H9 (cell line): ENCODE measurements around the gene C3orf70. TPM values are rescaled to one million over a fixed set of nuclear protein-coding genes. Genes with fewer than 3 reads are reported as not detected.
A peak's percentile ranks its signal among the peaks of the same experiment; 100 is the strongest.

ENCODE experiments used
- DNase-seq: peaks from one replicate; pipeline ENCODE4 v3.0.0-alpha.2; 2017
- H2AFZ ChIP-seq: one replicate; pipeline ENCODE4 v1.6.1; 2013; ENCODE audit warnings: mild to moderate bottlenecking, low read length, control low read depth, moderate library complexity
- H2AK5ac ChIP-seq: 2 replicates; pipeline ENCODE4 v1.6.1; 2013; ENCODE audit warnings: low read length, control low read depth, mixed read lengths; ENCODE audit not compliant: insufficient read length
- H2BK120ac ChIP-seq: one replicate; pipeline ENCODE4 v1.6.1; 2013; ENCODE audit warnings: low read depth, mild to moderate bottlenecking, low read length, control low read depth, inconsistent platforms; ENCODE audit not compliant: poor library complexity, severe bottlenecking
- H2BK12ac ChIP-seq: 2 replicates; pipeline ENCODE4 v1.6.1; 2013; ENCODE audit warnings: low read length, control low read depth, mixed read lengths, low read depth; ENCODE audit not compliant: insufficient read length
- H2BK15ac ChIP-seq: 2 replicates; pipeline ENCODE4 v1.6.1; 2013; ENCODE audit warnings: low read depth, low read length, control low read depth
- H2BK20ac ChIP-seq: one replicate; pipeline ENCODE4 v1.6.1; 2013; ENCODE audit warnings: low read depth, mild to moderate bottlenecking, low read length, control low read depth, inconsistent platforms; ENCODE audit not compliant: poor library complexity, severe bottlenecking
- H2BK5ac ChIP-seq: 2 replicates; pipeline ENCODE4 v1.6.1; 2013; ENCODE audit warnings: low read length, control low read depth, mixed read lengths; ENCODE audit not compliant: insufficient read length
- H3K14ac ChIP-seq: 2 replicates; pipeline ENCODE4 v1.6.1; 2013; ENCODE audit warnings: low read length, control low read depth; ENCODE audit not compliant: insufficient read depth
- H3K18ac ChIP-seq: 2 replicates; pipeline ENCODE4 v1.6.1; 2013; ENCODE audit warnings: low read depth, mild to moderate bottlenecking, mixed read lengths, low read length, control low read depth; ENCODE audit not compliant: insufficient read length
- H3K23ac ChIP-seq: 2 replicates; pipeline ENCODE4 v1.6.1; 2013; ENCODE audit warnings: low read length, control low read depth, mixed read lengths, low read depth; ENCODE audit not compliant: insufficient read length
- H3K23me2 ChIP-seq: 2 replicates; pipeline ENCODE4 v1.6.1; 2013; ENCODE audit warnings: low read depth, mild to moderate bottlenecking, mixed read lengths, low read length, control low read depth; ENCODE audit not compliant: insufficient read length, poor library complexity, severe bottlenecking
- H3K27ac ChIP-seq: 2 replicates; pipeline ENCODE4 v1.5.1; 2013; ENCODE audit warnings: low read length, control low read depth, mixed read lengths, low read depth; ENCODE audit not compliant: insufficient read length
- H3K27me3 ChIP-seq: 2 replicates; pipeline ENCODE4 v1.6.1; 2013; ENCODE audit warnings: low read length, control low read depth, inconsistent platforms; ENCODE audit not compliant: insufficient read depth
- H3K4ac ChIP-seq: 2 replicates; pipeline ENCODE4 v1.6.1; 2013; ENCODE audit warnings: low read depth, mild to moderate bottlenecking, control low read depth, inconsistent platforms, low read length, moderate library complexity
- H3K4me1 ChIP-seq: 2 replicates; pipeline ENCODE4 v1.6.1; 2013; ENCODE audit warnings: low read length, control low read depth, inconsistent platforms; ENCODE audit not compliant: insufficient read depth
- H3K4me2 ChIP-seq: 2 replicates; pipeline ENCODE4 v1.6.1; 2013; ENCODE audit warnings: low read length, control low read depth, mixed read lengths; ENCODE audit not compliant: insufficient read length, insufficient read depth
- H3K56ac ChIP-seq: 2 replicates; pipeline ENCODE4 v1.6.1; 2013; ENCODE audit warnings: low read depth, mild to moderate bottlenecking, mixed read lengths, low read length, control low read depth; ENCODE audit not compliant: insufficient read length
- H3K79me1 ChIP-seq: 2 replicates; pipeline ENCODE4 v1.6.1; 2013; ENCODE audit warnings: low read depth, mild to moderate bottlenecking, moderate library complexity, low read length, control low read depth, inconsistent platforms; ENCODE audit not compliant: insufficient read depth, poor library complexity, severe bottlenecking
- H3K79me2 ChIP-seq: 2 replicates; pipeline ENCODE4 v1.6.1; 2013; ENCODE audit warnings: low read length, control low read depth, inconsistent platforms; ENCODE audit not compliant: insufficient read depth
- H3K9ac ChIP-seq: 2 replicates; pipeline ENCODE4 v1.6.1; 2013; ENCODE audit warnings: low read length, control low read depth, mixed read lengths; ENCODE audit not compliant: insufficient read length; ENCODE audit errors: extremely low read depth
- H3K9me3 ChIP-seq: one replicate; pipeline ENCODE4 v1.6.1; 2013; ENCODE audit warnings: low read depth, low read length, inconsistent platforms; ENCODE audit not compliant: control insufficient read depth
- H3T11ph ChIP-seq: one replicate; pipeline ENCODE4 v1.6.1; 2013; ENCODE audit warnings: mild to moderate bottlenecking, low read length, control low read depth, inconsistent platforms
- H4K20me1 ChIP-seq: one replicate; pipeline ENCODE4 v1.6.1; 2013; ENCODE audit not compliant: control insufficient read depth, insufficient read length, insufficient read depth
- H4K5ac ChIP-seq: 2 replicates; pipeline ENCODE4 v1.6.1; 2013; ENCODE audit warnings: low read depth, mild to moderate bottlenecking, mixed read lengths, low read length, control low read depth; ENCODE audit not compliant: insufficient read length
- H4K8ac ChIP-seq: replicated peaks from 2 replicates; pipeline ENCODE4 v1.6.1; 2013; ENCODE audit warnings: low read length, control low read depth, mixed read lengths, low read depth; ENCODE audit not compliant: insufficient read length
- H4K91ac ChIP-seq: 2 replicates; pipeline ENCODE4 v1.6.1; 2013; ENCODE audit warnings: low read depth, mild to moderate bottlenecking, moderate library complexity, mixed read lengths, low read length, control low read depth; ENCODE audit not compliant: insufficient read length
- H3K27ac Mint-ChIP-seq, 3 experiments: 2 replicates in 2 of 3; 3 replicates in 1 of 3; pipeline ENCODE4 v1.8.0; 2020 to 2021; ENCODE audit warnings: mixed read lengths in 3 of 3, mild to moderate bottlenecking in 1 of 3, moderate library complexity in 1 of 3
- H3K27me3 Mint-ChIP-seq: 2 replicates; pipeline ENCODE4 v1.8.0; 2021; ENCODE audit warnings: low read depth, mild to moderate bottlenecking, moderate library complexity, mixed read lengths
- H3K36me3 Mint-ChIP-seq, 3 experiments: 2 replicates in 2 of 3; 3 replicates in 1 of 3; pipeline ENCODE4 v1.8.0; 2020 to 2021; ENCODE audit warnings: low read depth in 3 of 3, mixed read lengths in 3 of 3; ENCODE audit not compliant: insufficient read depth in 1 of 3
- H3K4me1 Mint-ChIP-seq, 2 experiments: 2 replicates each; pipeline ENCODE4 v1.8.0; 2020; ENCODE audit warnings: mixed read lengths in 2 of 2
- H3K4me3 Mint-ChIP-seq, 2 experiments: 2 replicates in 1 of 2; 3 replicates in 1 of 2; pipeline ENCODE4 v1.8.0; 2020 to 2021; ENCODE audit warnings: mild to moderate bottlenecking in 2 of 2, mixed read lengths in 2 of 2, moderate library complexity in 1 of 2
- H3K9me3 Mint-ChIP-seq, 2 experiments: 2 replicates in 1 of 2; 3 replicates in 1 of 2; pipeline ENCODE4 v1.8.0; 2020; ENCODE audit warnings: mild to moderate bottlenecking in 2 of 2, mixed read lengths in 2 of 2, moderate library complexity in 1 of 2
- CTCF ChIP-seq: fragments of 200-600 bp; sonication (generic); conservative IDR thresholded peaks from 3 replicates; pipeline ENCODE4 v1.8.0; 2021; ENCODE audit warnings: antibody characterized with exemption, mild to moderate bottlenecking
- WGBS: extraction: QIAGEN DNeasy Blood & Tissue Kit; methylation state at CpG from one replicate; pipeline ENCODE4 v1.1.7; 2013; ENCODE audit warnings: missing lambda C conversion rate, low lambda C conversion rate, mixed read lengths; ENCODE audit not compliant: insufficient read length; ENCODE audit errors: extremely low coverage; 5-methylcytosine and 5-hydroxymethylcytosine counted together
- total RNA-seq: library from RNA; stranded (reverse); gene quantifications from 2 replicates; pipeline ENCODE4 v1.2.1, GENCODE V29; 2021

C3orf70 gene
- total RNA-seq, 1 experiment from 2014 or later, result 0.52 TPM

GRCh38 chr3:185176750-185177359 lies 24.0 kb upstream of the C3orf70 start:
- Histone ChIP-seq H3K18ac (no peak overlapping the region), H4K8ac (no peak overlapping the region), H2BK12ac (no peak overlapping the region), H2AK5ac (no peak overlapping the region), H3K14ac (no peak overlapping the region), H4K5ac (no peak overlapping the region), H3K27me3 (no peaks in the 10 kb centered on the region), H3K79me2 (no peaks in the 10 kb centered on the region), H2BK5ac (no peak overlapping the region), H4K91ac (no peak overlapping the region), H3K79me1 (no peaks in the 10 kb centered on the region), H3K56ac (no peak overlapping the region), H3T11ph (no peak overlapping the region), H3K23ac (no peak overlapping the region), H2BK15ac (no peak overlapping the region), H4K20me1 (no peaks in the 10 kb centered on the region), H2BK20ac (no peak overlapping the region), H3K9ac (no peak overlapping the region), H3K4me1 (no peaks in the 10 kb centered on the region), H2AFZ (no peak overlapping the region), H3K27ac (no peak overlapping the region), H2BK120ac (no peak overlapping the region), H3K9me3 (no peaks in the 10 kb centered on the region), H3K4ac (no peak overlapping the region), H3K23me2 (no peaks in the 10 kb centered on the region), H3K4me2 (no peak overlapping the region)
- TF ChIP-seq CTCF, result peak; percentile 82
- no peaks in the 10 kb centered on the region for H3K36me3 Mint-ChIP-seq
- no peak overlapping the region for H3K27ac Mint-ChIP-seq
- H3K4me1 Mint-ChIP-seq, result peaks cover 12 to 20% of the 10 kb centered on the region in 2 experiments
- H3K9me3 Mint-ChIP-seq, result no peaks in the 10 kb centered on the region
- no CpG with 5 or more reads among the region's 10 CpGs for WGBS
- H3K4me3 Mint-ChIP-seq, result no peak overlapping the region
- DNase-seq, result peak; percentile 35
- H3K27me3 Mint-ChIP-seq, result no peaks in the 10 kb centered on the region
